ENCODE data around the gene LTBP3.

DNA sequence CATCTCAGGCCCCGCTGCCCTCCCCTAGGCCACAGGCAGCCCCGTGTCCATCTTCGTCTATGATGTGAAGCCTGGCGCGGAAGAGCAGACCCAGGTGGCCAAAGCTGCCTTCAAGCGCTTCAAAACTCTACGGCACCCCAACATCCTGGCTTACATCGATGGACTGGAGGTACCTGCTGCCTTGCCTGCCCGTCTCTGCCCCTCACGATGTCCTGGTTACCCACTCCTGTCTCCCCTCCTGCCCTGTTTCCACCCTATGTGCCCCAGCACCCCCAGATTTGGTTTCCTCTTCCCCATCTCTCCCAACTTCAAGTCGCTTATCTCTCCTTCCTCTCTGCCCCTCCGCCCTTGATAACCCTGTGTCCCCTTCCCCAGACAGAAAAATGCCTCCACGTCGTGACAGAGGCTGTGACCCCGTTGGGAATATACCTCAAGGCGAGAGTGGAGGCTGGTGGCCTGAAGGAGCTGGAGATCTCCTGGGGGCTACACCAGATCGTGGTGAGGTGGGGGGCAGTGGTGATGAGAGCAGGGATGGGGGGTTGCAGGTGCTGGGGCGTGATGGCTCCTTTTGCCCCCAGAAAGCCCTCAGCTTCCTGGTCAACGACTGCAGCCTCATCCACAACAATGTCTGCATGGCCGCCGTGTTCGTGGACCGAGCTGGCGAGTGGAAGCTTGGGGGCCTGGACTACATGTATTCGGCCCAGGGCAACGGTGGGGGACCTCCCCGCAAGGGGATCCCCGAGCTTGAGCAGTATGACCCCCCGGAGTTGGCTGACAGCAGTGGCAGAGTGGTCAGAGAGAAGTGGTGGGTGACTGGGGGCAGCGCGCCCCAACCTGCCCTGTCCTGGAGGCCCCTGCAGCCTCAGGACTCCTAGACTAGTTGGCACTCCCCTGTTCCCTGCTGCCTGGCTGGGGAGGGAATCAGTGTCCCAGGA lies 32.3 kb downstream of the LTBP3 start:
- TF ChIP-seq, protein P1, sequence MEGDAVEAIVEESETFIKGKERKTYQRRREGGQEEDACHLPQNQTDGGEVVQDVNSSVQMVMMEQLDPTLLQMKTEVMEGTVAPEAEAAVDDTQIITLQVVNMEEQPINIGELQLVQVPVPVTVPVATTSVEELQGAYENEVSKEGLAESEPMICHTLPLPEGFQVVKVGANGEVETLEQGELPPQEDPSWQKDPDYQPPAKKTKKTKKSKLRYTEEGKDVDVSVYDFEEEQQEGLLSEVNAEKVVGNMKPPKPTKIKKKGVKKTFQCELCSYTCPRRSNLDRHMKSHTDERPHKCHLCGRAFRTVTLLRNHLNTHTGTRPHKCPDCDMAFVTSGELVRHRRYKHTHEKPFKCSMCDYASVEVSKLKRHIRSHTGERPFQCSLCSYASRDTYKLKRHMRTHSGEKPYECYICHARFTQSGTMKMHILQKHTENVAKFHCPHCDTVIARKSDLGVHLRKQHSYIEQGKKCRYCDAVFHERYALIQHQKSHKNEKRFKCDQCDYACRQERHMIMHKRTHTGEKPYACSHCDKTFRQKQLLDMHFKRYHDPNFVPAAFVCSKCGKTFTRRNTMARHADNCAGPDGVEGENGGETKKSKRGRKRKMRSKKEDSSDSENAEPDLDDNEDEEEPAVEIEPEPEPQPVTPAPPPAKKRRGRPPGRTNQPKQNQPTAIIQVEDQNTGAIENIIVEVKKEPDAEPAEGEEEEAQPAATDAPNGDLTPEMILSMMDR (IDR thresholded peaks at IDR 0.05) = no peak
- no peak for TF ChIP-seq POLR2A (IDR thresholded peaks at IDR 0.05)
